GM12878 (cell line): ENCODE data around the gene ATG101. TPM values are rescaled to one million over a fixed set of nuclear protein-coding genes. Genes with fewer than 3 reads are reported as not detected.

Experiments used
- GABPA ChIP-seq: IDR thresholded peaks from 2 replicates; pipeline ENCODE4 v1.6.1; 2014; ENCODE audit warnings: antibody characterized with exemption, low read depth, mild to moderate bottlenecking, inconsistent platforms
- JUND ChIP-seq: IDR thresholded peaks from 2 replicates; pipeline ENCODE4 v1.6.1; 2012; ENCODE audit warnings: low read depth, mild to moderate bottlenecking, low read length, improper control_type of control experiment, moderate library complexity
- POU2F2 ChIP-seq: IDR thresholded peaks from 3 replicates; pipeline ENCODE4 v1.6.1; 2011; ENCODE audit warnings: low read depth, mild to moderate bottlenecking, low read length, borderline replicate concordance
- RELB ChIP-seq: fragments of 450-650 bp; IDR thresholded peaks from 2 replicates; pipeline ENCODE4 v1.6.1; 2017; ENCODE audit warnings: low read depth, mild to moderate bottlenecking, moderate library complexity
- SP1 ChIP-seq: IDR thresholded peaks from one replicate; pipeline ENCODE4 v1.6.1; 2011; ENCODE audit warnings: low read depth, low read length
- TCF12 ChIP-seq: IDR thresholded peaks from 2 replicates; pipeline ENCODE4 v1.6.1; 2011; ENCODE audit warnings: low read depth, mild to moderate bottlenecking, low read length
- ZBED1 ChIP-seq: IDR thresholded peaks from 2 replicates; pipeline ENCODE4 v1.6.1; 2016; ENCODE audit warnings: borderline replicate concordance
- ZBTB11 ChIP-seq: fragments of 450-650 bp; formaldehyde crosslinking; IDR thresholded peaks from 2 replicates; pipeline ENCODE4 v1.5.0; 2022; ENCODE audit warnings: mild to moderate bottlenecking, missing genetic modification characterization
- ZNF217 ChIP-seq: fragments of 450-650 bp; IDR thresholded peaks from 2 replicates; pipeline ENCODE4 v1.6.1; 2017; ENCODE audit warnings: antibody characterized with exemption, mild to moderate bottlenecking
- polyA plus RNA-seq, 11 experiments: library from polyadenylated mRNA; depleted of rRNA in 4 of 11; unstranded in 6 of 11; stranded (reverse) in 5 of 11; fragments of >200 nt; fragmentation: Nextera tagmentation in 4 of 11; fragmentation: Illumina TruSeq in 1 of 11; extraction: Ambion mirVana in 4 of 11; extraction: Trizol in 1 of 11; gene quantifications; 1 replicate in 1 of 11; 2 replicates in 10 of 11; pipeline versions ENCODE4 v1.2.1 to v1.2.3, GENCODE V29; 2011 to 2016; ENCODE audit warnings: inconsistent platforms in 2 of 11, missing spikeins in 2 of 11, low read depth in 1 of 11
- total RNA-seq, 4 experiments: library from RNA; depleted of rRNA in 3 of 4; stranded (reverse); fragments of >200 nt in 3 of 4; fragmentation: Illumina TruSeq in 1 of 4; extraction: Trizol in 1 of 4; gene quantifications; 2 replicates each; pipeline versions ENCODE4 v1.2.1 to v1.2.3, GENCODE V29; 2013 to 2021
- TF ChIP-seq, protein P1 (sequence below): IDR thresholded peaks from 2 replicates; pipeline ENCODE4 v1.6.1; 2012; ENCODE audit warnings: improper control_type of control experiment, low read depth, low read length; ENCODE audit not compliant: insufficient replicate concordance
- TF ChIP-seq, protein P2 (sequence below): fragments of 450-650 bp; IDR thresholded peaks from 2 replicates; pipeline ENCODE4 v1.6.1; 2017; ENCODE audit warnings: mild to moderate bottlenecking, low read depth, inconsistent platforms; ENCODE audit not compliant: poor library complexity, severe bottlenecking
- TF ChIP-seq, protein P3 (sequence below): fragments of 150-350 bp; IDR thresholded peaks from 2 replicates; pipeline ENCODE4 v1.6.1; 2016; ENCODE audit warnings: low read depth, low read length

ATG101 gene
- total and polyA plus RNA-seq, 10 of the 15 experiments (the other 5 are each of a cell fraction or from before 2014, with no cell fraction given), result 2.7 to 49.8 (median 35.3) TPM

DNA sequence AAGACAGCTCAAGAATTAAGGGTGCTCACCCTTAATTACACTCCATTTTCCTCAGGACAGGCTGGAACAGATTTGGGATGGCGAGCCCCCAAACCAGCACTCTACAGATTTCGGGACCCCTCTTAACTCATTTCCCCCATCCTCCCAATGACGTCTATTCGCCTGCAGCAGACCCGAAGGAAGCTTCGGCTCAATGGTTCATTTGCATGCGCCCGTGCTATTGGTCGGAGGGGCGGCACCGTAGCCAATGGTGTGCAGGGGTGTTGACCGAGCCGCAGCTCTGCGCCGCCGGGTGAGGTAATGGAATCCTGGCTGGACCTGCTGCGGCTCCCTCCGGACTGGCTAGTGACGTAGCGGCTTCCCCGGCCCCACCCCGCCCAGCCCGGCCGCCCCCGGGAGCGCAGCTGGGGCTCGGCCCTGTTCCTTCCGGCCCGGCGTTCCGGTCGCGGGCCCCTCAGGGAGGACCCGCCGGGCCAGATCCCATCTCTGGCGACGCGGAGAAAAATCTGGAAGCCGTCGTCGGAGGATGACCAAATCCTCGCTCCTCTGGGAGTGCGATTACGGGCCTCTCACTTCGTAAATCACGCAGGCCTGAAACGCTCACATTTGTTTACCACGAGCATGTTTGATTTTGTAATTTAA, 36.9 kb upstream of the ATG101 start (continued):
- no peak for TF ChIP-seq ZBTB11 (CRISPR knock-in tag)
- peak; percentile 87; the same call in 2 of the 3 replicates for TF ChIP-seq POU2F2
- TF ChIP-seq, protein P1, sequence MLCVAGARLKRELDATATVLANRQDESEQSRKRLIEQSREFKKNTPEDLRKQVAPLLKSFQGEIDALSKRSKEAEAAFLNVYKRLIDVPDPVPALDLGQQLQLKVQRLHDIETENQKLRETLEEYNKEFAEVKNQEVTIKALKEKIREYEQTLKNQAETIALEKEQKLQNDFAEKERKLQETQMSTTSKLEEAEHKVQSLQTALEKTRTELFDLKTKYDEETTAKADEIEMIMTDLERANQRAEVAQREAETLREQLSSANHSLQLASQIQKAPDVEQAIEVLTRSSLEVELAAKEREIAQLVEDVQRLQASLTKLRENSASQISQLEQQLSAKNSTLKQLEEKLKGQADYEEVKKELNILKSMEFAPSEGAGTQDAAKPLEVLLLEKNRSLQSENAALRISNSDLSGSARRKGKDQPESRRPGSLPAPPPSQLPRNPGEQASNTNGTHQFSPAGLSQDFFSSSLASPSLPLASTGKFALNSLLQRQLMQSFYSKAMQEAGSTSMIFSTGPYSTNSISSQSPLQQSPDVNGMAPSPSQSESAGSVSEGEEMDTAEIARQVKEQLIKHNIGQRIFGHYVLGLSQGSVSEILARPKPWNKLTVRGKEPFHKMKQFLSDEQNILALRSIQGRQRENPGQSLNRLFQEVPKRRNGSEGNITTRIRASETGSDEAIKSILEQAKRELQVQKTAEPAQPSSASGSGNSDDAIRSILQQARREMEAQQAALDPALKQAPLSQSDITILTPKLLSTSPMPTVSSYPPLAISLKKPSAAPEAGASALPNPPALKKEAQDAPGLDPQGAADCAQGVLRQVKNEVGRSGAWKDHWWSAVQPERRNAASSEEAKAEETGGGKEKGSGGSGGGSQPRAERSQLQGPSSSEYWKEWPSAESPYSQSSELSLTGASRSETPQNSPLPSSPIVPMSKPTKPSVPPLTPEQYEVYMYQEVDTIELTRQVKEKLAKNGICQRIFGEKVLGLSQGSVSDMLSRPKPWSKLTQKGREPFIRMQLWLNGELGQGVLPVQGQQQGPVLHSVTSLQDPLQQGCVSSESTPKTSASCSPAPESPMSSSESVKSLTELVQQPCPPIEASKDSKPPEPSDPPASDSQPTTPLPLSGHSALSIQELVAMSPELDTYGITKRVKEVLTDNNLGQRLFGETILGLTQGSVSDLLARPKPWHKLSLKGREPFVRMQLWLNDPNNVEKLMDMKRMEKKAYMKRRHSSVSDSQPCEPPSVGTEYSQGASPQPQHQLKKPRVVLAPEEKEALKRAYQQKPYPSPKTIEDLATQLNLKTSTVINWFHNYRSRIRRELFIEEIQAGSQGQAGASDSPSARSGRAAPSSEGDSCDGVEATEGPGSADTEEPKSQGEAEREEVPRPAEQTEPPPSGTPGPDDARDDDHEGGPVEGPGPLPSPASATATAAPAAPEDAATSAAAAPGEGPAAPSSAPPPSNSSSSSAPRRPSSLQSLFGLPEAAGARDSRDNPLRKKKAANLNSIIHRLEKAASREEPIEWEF, result no peak
- TF ChIP-seq ZBED1, result no peak
- TF ChIP-seq GABPA, result peak; percentile 44; the same call in 1 of the 2 replicates
- TF ChIP-seq RELB, result peak; percentile 21; the same call in 1 of the 2 replicates
- TF ChIP-seq, protein P2, sequence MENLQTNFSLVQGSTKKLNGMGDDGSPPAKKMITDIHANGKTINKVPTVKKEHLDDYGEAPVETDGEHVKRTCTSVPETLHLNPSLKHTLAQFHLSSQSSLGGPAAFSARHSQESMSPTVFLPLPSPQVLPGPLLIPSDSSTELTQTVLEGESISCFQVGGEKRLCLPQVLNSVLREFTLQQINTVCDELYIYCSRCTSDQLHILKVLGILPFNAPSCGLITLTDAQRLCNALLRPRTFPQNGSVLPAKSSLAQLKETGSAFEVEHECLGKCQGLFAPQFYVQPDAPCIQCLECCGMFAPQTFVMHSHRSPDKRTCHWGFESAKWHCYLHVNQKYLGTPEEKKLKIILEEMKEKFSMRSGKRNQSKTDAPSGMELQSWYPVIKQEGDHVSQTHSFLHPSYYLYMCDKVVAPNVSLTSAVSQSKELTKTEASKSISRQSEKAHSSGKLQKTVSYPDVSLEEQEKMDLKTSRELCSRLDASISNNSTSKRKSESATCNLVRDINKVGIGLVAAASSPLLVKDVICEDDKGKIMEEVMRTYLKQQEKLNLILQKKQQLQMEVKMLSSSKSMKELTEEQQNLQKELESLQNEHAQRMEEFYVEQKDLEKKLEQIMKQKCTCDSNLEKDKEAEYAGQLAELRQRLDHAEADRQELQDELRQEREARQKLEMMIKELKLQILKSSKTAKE, result no peak
- peak; percentile 58; the same call in 1 of the 2 replicates for TF ChIP-seq TCF12
- TF ChIP-seq, protein P3, sequence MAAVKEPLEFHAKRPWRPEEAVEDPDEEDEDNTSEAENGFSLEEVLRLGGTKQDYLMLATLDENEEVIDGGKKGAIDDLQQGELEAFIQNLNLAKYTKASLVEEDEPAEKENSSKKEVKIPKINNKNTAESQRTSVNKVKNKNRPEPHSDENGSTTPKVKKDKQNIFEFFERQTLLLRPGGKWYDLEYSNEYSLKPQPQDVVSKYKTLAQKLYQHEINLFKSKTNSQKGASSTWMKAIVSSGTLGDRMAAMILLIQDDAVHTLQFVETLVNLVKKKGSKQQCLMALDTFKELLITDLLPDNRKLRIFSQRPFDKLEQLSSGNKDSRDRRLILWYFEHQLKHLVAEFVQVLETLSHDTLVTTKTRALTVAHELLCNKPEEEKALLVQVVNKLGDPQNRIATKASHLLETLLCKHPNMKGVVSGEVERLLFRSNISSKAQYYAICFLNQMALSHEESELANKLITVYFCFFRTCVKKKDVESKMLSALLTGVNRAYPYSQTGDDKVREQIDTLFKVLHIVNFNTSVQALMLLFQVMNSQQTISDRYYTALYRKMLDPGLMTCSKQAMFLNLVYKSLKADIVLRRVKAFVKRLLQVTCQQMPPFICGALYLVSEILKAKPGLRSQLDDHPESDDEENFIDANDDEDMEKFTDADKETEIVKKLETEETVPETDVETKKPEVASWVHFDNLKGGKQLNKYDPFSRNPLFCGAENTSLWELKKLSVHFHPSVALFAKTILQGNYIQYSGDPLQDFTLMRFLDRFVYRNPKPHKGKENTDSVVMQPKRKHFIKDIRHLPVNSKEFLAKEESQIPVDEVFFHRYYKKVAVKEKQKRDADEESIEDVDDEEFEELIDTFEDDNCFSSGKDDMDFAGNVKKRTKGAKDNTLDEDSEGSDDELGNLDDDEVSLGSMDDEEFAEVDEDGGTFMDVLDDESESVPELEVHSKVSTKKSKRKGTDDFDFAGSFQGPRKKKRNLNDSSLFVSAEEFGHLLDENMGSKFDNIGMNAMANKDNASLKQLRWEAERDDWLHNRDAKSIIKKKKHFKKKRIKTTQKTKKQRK, result no peak
- TF ChIP-seq JUND, result peak; percentile 66; the same call in 1 of the 2 replicates
- TF ChIP-seq SP1, result peak; percentile 67
- no peak for TF ChIP-seq ZNF217
